Measurements from ENCODE around the gene SORCS2.

SORCS2 gene

DNA sequence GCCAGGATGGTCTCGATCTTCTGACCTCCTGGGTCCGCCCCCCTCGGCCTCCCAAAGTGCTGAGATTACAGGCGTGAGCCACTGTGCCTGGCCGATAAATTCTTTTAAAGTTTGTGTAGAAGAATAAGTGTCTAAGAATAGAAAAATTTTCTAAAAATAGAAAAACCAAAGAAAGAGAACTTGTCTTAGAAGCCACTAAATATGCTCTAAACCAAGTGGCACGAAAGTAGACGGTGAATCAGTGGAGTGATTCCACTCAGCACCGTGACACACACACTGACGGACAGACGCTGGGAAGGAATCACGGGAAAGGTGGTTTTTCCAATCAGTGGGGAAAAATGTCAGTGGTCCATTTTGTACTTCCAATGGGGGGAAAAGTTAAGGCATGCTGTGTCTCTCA is 315.0 kb downstream of the SORCS2 start:
- no peaks in the 10 kb centered on the region for H3K4me1 Mint-ChIP-seq (ENCODE audit: low read depth)
- peaks cover 15% of the 10 kb centered on the region for H3K27me3 Mint-ChIP-seq (ENCODE audit: low read depth)
- H3K36me3 Mint-ChIP-seq (ENCODE audit: low read depth): no peaks in the 10 kb centered on the region
- H3K27ac Mint-ChIP-seq: no peak overlapping the region
- no peaks in the 10 kb centered on the region for H3K9me3 Mint-ChIP-seq
- no peak overlapping the region for H3K4me3 Mint-ChIP-seq

DNA sequence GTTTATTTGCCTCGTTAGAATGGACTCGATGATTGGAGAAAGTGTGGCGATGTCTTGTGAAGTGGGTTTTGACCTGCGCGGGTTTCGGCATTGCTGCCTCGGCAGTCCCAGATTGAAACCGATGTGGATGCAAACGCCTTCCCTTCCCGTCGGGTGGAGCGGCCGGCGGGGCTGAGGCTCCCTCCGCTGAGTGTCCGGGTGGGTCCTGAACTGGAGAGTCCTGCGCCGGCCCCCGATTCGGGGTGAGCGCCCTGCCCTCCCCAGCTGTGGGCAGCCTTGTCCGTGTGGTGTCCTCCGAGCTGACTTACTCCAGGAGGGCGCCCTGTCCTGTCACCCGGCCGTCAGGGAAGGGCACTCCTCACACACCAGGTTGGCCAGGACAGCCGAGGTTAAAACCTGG is 317.7 kb downstream of the SORCS2 start:
- Mint-ChIP-seq H3K36me3 (ENCODE audit: low read depth) (no peaks in the 10 kb centered on the region), H3K4me1 (ENCODE audit: low read depth) (no peaks in the 10 kb centered on the region), H3K9me3 (no peaks in the 10 kb centered on the region), H3K4me3 (no peak overlapping the region), H3K27me3 (ENCODE audit: low read depth) (peaks cover 15% of the 10 kb centered on the region), H3K27ac (no peak overlapping the region)

DNA sequence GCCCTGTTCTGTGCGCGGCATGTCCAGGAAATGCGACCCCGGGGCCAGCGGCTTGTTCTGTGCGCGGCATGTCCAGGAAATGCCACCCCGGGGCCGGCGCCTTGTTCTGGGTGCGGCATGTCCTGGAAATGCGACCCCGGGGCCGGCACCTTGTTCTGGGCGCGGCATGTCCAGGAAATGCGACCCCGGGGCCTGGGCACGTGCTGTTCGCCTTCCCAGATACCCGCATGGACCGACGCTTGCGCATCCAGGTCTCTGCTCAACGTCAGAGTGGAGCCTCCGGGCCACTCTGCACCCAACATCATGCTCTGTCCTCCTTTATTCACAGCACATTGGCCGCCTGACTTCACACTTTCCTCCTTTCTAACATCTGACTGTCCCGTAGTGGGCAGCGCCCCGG is 318.2 kb downstream of the SORCS2 start:
- Mint-ChIP-seq H3K27ac (no peak overlapping the region), H3K36me3 (ENCODE audit: low read depth) (no peaks in the 10 kb centered on the region), H3K27me3 (ENCODE audit: low read depth) (peaks cover 15% of the 10 kb centered on the region), H3K4me1 (ENCODE audit: low read depth) (no peaks in the 10 kb centered on the region), H3K4me3 (no peak overlapping the region), H3K9me3 (no peaks in the 10 kb centered on the region)

DNA sequence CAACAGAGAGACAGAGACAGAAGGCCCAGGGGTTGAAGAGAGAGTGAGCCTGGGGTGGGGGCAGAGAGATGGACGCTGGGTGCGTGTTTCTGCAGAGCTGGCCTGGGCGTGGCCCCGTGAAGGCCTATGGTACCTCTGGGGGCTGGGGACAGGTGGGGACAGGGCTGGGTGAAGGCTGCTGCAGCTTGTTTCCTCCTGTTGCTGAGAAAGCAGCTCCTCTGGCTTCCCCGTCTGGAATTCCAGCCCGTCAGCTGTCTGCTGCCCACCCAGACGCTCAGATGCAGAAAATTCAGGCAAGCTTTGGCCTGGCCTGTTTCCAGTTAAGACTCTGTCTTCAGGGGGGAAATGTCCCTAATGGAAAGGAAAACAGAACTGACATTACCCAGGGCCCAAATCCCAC is 319.2 kb downstream of the SORCS2 start:
- no peak overlapping the region for H3K4me3 Mint-ChIP-seq
- H3K27me3 Mint-ChIP-seq (ENCODE audit: low read depth): peaks cover 21% of the 10 kb centered on the region
- H3K9me3 Mint-ChIP-seq: no peaks in the 10 kb centered on the region
- H3K36me3 Mint-ChIP-seq (ENCODE audit: low read depth): no peaks in the 10 kb centered on the region
- no peak overlapping the region for H3K27ac Mint-ChIP-seq
- H3K4me1 Mint-ChIP-seq (ENCODE audit: low read depth): no peaks in the 10 kb centered on the region

DNA sequence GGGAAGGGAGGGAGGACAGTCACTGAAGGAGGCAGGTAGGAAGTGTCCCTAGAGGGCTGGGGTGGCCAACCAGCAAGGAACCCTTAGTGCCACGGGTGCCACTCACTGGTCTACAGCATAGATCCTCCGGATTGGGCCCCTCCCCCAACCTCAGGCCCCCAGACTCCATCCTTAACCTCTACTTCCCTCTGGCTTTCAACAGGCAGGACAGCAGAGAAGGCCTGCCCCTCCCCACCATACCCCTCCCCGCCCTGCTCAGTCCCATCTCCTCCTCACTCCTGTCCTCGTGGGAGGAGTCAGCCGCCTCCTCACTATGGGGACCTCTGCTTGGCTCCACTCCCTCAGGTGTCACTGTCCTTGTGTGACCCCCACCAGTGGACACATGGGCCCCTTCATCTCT is 320.1 kb downstream of the SORCS2 start:
- H3K27ac Mint-ChIP-seq: no peak overlapping the region

DNA sequence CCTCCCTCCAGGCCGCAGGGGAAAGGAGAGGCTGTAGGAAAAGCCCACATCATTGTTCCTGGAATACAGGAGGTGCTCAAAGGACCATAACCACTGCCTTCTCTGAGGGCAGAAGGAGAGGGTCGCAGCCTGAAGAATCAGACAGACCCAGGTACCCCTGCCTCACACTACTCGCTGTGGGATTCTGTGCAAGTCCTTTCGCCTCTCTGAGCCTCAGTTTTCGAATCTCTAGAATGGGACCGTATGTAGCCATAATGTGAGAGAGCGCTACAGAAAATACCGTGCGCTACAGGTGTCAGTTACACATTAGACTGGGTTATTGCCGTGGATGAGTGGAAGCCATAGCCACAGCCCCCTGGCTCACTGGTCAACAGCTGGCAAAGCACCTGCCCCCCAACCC is 320.6 kb downstream of the SORCS2 start:
- no peaks in the 10 kb centered on the region for H3K9me3 Mint-ChIP-seq
- H3K27me3 Mint-ChIP-seq (ENCODE audit: low read depth): peaks cover 25% of the 10 kb centered on the region
- no peaks in the 10 kb centered on the region for H3K36me3 Mint-ChIP-seq (ENCODE audit: low read depth)
- no peak overlapping the region for H3K4me3 Mint-ChIP-seq
- H3K27ac Mint-ChIP-seq: no peak overlapping the region
- no peaks in the 10 kb centered on the region for H3K4me1 Mint-ChIP-seq (ENCODE audit: low read depth)

More for the DNA sequence above, 320.1 kb downstream of the SORCS2 start:
- no peaks in the 10 kb centered on the region for H3K4me1 Mint-ChIP-seq (ENCODE audit: low read depth)
- H3K27me3 Mint-ChIP-seq (ENCODE audit: low read depth): peaks cover 25% of the 10 kb centered on the region
- no peaks in the 10 kb centered on the region for H3K36me3 Mint-ChIP-seq (ENCODE audit: low read depth)
- no peaks in the 10 kb centered on the region for H3K9me3 Mint-ChIP-seq
- no peak overlapping the region for H3K4me3 Mint-ChIP-seq

DNA sequence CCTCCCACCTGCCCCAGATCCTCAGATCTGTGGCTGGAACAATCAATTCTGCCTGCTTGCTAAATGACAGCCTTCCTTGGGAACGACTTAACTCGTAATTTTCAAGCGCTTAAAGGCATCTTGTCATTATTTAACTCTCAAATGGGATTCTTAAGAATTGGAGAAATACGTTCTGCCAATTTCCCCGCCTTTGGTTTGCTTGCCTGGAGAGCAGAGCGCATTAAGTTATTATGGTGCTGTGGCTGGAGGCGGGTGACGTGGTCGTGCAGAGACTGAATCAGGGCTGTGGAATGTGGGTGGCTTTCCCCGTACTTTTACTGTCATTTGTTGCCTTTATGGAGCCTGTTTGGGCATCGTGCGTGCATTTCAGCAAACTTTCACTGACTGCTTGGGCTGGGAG is 321.3 kb downstream of the SORCS2 start:
- Mint-ChIP-seq H3K4me3 (no peak overlapping the region), H3K27me3 (ENCODE audit: low read depth) (peaks cover 29% of the 10 kb centered on the region), H3K9me3 (no peaks in the 10 kb centered on the region), H3K27ac (no peak overlapping the region), H3K4me1 (ENCODE audit: low read depth) (no peaks in the 10 kb centered on the region), H3K36me3 (ENCODE audit: low read depth) (no peaks in the 10 kb centered on the region)

DNA sequence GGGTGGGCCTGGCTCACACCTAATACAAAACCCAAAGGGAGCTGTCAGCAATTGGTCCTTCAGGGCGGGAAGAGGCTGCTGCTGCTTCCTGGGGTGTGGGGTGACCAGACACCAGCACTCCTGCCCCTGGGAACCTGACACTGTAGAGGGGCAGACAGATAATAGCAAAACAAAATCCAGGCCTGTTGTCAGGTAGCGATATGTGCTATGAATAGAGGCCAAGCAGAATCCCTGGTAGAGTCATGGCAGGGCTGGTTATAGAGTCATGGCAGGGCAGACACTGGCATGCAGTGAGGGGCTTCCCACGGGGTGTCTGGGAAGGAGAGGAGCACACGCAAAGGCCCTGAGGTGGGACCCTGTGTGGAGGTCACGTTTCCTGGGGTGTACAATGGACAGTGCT is 321.9 kb downstream of the SORCS2 start:
- Mint-ChIP-seq H3K36me3 (ENCODE audit: low read depth) (no peaks in the 10 kb centered on the region), H3K4me3 (no peak overlapping the region), H3K27ac (no peak overlapping the region), H3K9me3 (no peaks in the 10 kb centered on the region), H3K27me3 (ENCODE audit: low read depth) (peaks cover 30% of the 10 kb centered on the region), H3K4me1 (ENCODE audit: low read depth) (no peaks in the 10 kb centered on the region)

DNA sequence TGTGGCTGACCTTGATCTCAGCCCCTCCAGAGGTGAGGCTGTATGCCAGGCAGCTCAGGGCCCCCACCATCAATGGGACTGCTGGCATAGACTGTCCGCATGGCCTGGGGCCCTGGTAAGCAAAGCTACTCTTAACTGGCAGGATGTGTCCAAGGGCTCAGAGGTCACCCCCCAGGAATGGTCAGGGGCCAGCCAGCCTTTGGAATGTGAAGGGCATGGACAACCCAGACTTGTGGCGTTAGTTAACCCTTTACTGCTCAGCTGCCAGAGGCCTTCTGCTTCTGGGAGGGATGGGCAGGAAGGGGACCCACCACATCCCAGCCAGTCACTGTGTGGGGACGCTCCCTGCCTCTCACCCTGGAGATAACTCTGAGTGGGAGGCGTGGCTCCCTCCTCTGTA is 322.5 kb downstream of the SORCS2 start:
- Mint-ChIP-seq H3K4me3 (no peak overlapping the region), H3K4me1 (ENCODE audit: low read depth) (no peaks in the 10 kb centered on the region), H3K36me3 (ENCODE audit: low read depth) (no peaks in the 10 kb centered on the region), H3K27ac (no peak overlapping the region), H3K27me3 (ENCODE audit: low read depth) (peaks cover 32% of the 10 kb centered on the region), H3K9me3 (no peaks in the 10 kb centered on the region)

DNA sequence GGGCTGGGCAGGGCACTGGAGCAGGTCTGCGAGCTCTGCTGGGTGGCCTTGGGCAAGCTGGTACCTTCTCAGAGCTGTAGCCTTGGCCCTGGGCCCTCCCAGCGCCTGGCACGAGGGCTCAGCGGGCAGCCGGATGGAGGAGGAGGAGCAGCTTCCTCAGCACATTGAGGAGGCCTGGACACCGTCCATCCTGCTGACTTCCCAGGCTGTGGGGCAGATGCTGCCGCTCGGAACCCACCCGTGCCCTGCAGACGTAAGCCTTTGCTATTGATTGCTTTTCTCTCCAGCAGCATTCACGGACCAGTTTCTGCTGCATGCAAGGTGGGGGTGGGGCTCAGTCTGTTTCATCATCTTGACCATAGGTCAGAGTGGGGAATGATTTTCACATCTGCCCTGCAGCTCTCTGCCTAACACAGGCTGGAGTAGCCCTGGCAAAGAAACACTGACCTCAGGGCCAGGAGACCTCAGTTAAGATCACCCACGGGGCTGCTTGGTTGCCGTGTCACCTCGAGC is 323.1 kb downstream of the SORCS2 start:
- Mint-ChIP-seq H3K4me1 (ENCODE audit: low read depth) (no peaks in the 10 kb centered on the region), H3K4me3 (no peak overlapping the region), H3K36me3 (ENCODE audit: low read depth) (no peaks in the 10 kb centered on the region), H3K27me3 (ENCODE audit: low read depth) (peaks cover 32% of the 10 kb centered on the region), H3K9me3 (no peaks in the 10 kb centered on the region), H3K27ac (no peak overlapping the region)

DNA sequence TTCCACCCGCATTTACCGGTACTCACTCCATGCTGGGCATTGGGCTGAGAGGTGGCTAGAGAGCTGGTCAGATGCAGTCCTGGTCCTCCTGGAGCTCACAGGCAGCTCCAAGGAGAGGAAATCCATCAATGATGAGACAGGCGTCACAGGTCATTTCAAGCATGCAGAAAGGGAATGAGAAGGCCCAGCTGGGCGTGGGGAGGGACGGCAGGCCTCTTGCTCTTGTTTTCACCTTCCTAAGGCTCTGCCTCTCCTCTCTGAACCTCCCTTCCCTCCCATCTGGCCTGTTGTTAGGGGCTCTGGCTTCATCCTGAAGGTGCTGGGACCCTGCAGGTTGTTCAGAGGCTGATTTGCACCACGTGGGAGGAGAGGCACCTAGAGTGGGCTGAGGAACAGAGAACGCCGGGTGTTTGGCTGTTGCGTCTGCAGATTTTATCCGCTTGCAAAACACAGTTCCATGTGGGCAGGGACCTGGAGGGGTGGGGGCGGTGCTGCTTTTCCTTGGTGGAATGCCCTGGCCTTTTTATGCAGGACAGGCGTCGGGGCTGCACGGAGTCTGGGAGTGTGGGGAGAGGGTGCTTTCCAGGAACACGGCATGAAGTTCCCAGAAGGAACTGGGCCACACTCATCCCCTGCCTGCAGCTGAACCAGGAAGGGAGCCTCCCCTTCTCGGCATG is 323.9 kb downstream of the SORCS2 start:
- Mint-ChIP-seq H3K27ac (no peak overlapping the region), H3K36me3 (ENCODE audit: low read depth) (no peaks in the 10 kb centered on the region), H3K4me3 (no peak overlapping the region), H3K9me3 (no peaks in the 10 kb centered on the region), H3K27me3 (ENCODE audit: low read depth) (peaks cover 29% of the 10 kb centered on the region), H3K4me1 (ENCODE audit: low read depth) (no peaks in the 10 kb centered on the region)

DNA sequence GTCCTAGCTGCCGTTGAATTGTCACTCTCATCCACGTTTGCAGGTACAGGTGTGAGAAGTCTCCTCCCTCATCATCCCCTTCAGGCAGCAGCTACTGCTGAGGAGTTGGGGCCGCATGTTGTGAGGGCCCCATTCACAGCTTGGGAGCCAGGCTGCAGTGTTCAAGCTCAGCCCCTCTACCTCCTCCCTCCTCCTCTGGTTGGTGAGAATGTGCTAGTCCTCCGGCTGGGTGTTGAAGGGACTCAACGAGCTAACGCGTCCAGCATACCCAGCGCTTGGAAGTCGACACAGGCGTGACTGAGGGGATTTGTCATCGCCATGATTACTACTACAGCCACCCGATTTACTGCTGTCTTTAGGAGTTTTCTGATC is 324.4 kb downstream of the SORCS2 start:
- no peak overlapping the region for H3K4me3 Mint-ChIP-seq
- H3K4me1 Mint-ChIP-seq (ENCODE audit: low read depth): no peaks in the 10 kb centered on the region
- H3K9me3 Mint-ChIP-seq: no peaks in the 10 kb centered on the region
- no peak overlapping the region for H3K27ac Mint-ChIP-seq
- no peaks in the 10 kb centered on the region for H3K36me3 Mint-ChIP-seq (ENCODE audit: low read depth)
- H3K27me3 Mint-ChIP-seq (ENCODE audit: low read depth): peaks cover 29% of the 10 kb centered on the region

DNA sequence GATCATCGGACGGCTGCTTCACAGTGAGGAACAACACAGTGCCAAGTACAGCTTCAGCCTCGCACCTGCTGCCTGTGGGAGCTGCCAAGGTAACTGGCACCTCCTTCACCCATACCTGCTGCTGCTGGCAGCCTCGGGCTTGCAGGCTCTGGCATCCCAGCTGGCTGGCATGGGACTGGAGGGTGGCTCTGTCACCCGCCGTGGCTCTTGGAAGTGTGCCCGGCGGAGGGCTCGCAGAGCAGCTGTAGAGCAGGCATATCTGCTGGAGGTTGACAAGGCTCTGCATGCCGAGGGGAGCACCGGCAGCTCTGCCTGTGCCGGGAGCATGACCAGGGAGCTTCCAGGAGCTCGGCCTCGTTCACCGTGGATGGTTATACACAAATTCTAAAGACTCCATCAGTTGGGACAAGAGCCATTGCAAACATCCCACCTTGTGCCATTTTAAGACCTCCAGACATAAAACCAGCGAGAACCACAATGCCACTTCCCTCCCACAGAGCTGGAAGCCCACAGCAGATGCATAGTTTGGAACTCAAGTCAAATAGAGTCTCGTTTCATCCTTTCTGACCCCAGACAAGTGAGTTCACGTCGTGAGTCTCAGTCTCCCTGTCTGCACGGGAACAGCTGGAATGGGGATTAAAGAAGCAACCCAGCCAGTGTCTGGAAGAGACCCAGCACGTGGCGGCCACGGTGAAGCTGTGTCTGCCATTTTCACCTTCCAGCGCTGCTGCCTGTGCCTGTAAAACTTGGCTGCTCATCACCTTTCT is 326.7 kb downstream of the SORCS2 start:
- peaks cover 29% of the 10 kb centered on the region for H3K27me3 Mint-ChIP-seq (ENCODE audit: low read depth)

DNA sequence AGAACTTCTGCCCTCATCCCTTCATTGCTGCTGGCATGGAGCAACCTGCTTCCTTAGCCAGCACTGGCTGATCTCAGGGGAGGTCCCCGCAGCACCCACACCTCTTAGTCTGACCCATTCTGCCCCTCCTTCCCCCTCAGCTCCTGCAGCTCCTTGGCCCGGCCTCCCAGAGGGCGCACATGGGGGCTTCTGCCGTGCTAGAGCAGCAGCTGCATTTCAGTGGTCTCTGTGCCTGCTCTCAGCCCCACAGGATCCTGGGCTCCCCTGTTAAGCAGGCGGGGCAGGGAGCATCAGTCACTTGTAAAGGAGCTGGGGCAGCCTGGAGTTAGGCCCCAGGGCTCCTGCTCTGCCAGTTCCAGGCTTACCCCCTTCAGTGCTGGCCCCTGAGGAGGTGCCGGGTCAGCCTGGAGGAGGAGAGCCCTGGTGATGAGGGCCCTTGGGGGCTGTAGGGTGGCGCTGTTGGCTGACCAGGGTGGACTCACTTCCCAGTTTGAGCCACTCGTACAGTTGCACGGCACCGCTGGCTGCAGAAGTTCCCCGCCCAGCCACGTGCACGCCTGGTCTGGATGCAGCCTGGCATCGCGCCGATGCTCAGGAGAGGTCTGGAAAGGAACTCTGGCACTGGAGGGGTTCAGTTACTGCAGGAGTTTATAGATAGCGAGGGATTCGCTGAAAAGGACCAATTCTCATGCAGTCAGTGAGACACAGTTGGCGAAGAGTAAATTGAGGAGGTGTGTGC is 327.5 kb downstream of the SORCS2 start:
- Mint-ChIP-seq H3K4me1 (ENCODE audit: low read depth) (peaks cover 11% of the 10 kb centered on the region), H3K9me3 (no peaks in the 10 kb centered on the region), H3K27me3 (ENCODE audit: low read depth) (peaks cover 29% of the 10 kb centered on the region), H3K27ac (no peak overlapping the region), H3K36me3 (ENCODE audit: low read depth) (no peaks in the 10 kb centered on the region), H3K4me3 (no peak overlapping the region)

More for the DNA sequence above, 326.7 kb downstream of the SORCS2 start:
- no peak overlapping the region for H3K27ac Mint-ChIP-seq
- H3K9me3 Mint-ChIP-seq: no peaks in the 10 kb centered on the region
- no peak overlapping the region for H3K4me3 Mint-ChIP-seq
- no peaks in the 10 kb centered on the region for H3K36me3 Mint-ChIP-seq (ENCODE audit: low read depth)
- peaks cover 5% of the 10 kb centered on the region for H3K4me1 Mint-ChIP-seq (ENCODE audit: low read depth)

DNA sequence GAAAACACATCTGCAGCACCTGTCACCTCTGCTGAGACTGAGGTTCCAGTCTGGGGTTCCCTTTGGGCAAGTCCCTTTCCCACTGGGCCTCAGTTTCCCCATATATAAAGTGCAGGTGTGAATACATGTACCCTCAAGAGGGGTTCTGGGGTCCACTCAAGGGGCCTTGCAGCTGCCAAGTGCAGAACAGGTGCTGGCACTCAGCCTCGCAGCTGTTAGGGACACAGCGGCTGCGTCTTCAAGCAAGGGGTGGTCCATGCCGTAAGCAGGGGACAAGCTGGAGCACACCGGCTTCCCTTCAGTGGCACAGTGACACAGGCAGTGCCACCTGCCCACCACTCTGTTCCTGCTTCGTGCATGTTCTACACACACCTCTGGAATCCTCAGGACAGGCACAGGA is 329.3 kb downstream of the SORCS2 start:
- Mint-ChIP-seq H3K4me3 (no peak overlapping the region), H3K36me3 (ENCODE audit: low read depth) (no peaks in the 10 kb centered on the region), H3K9me3 (no peaks in the 10 kb centered on the region), H3K4me1 (ENCODE audit: low read depth) (peaks cover 16% of the 10 kb centered on the region), H3K27me3 (ENCODE audit: low read depth) (peaks cover 27% of the 10 kb centered on the region), H3K27ac (no peak overlapping the region)
